GM19372 (cell line): ENCODE data around the gene LTBP4.

Experiments used
- ATAC-seq: cut with Tn5 transposase; IDR thresholded peaks from one replicate; pipeline ENCODE4 v1.9.1; 2021; ENCODE audit warnings: mild to moderate bottlenecking, low read depth, moderate library complexity; ENCODE audit not compliant: unreplicated experiment

Gene LTBP4

GRCh38 chr19:40659116-40659515, 57.9 kb downstream of the LTBP4 start:
- ATAC-seq, result no peak

GRCh38 chr19:40659566-40659965, 58.4 kb downstream of the LTBP4 start:
- ATAC-seq, result no peak

DNA sequence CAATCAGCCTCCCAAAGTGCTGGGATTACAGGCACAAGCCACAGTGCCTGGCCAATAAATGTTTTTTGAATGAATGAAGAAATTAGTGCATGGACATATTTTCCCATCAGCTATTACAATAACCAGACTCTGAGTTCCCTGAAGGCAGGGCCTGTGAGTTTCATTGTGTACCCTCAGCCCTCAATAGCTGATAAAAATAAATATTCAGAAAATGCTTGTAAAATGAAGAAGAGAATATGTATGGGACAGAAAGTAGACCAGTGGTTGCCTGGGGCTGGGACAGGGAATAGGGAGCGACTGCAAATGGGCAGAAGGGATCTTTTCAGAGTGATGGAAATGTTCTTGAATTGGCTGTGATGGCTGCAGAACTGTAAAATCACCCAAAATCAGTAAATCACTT, 60.4 kb downstream of the LTBP4 start:
- ATAC-seq, result no peak

- ATAC-seq, result peak; percentile 83
These were observed 61.9 kb downstream of the LTBP4 start for GRCh38 chr19:40662925-40663694.

GRCh38 chr19:40663695-40664692, 62.8 kb downstream of the LTBP4 start:
- ATAC-seq, result no peak

GRCh38 chr19:40666803-40667438, 65.8 kb downstream of the LTBP4 start:
- no peak for ATAC-seq

DNA sequence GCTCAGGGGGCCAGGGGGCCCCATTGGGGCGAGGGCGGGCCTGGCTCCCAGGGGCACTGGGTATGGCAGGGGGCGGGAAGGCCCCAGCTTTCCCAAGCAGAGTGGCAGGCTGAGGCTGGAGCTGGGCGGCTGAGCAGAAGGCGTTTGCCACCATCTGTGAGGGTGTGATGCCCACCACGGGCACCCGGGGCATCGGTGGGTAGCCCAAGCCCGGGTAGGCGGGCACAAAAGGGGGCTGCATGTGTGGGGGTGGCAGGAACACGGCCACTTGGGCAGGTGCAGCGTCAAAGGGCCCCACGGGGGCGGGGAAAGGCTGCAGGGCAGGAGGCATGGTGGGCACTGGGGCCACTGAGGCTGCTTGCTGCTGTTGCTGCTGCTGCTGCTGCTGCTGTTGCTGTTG, 66.4 kb downstream of the LTBP4 start:
- ATAC-seq, result no peak

GRCh38 chr19:40668991-40669614, 67.9 kb downstream of the LTBP4 start:
- ATAC-seq, result no peak

DNA sequence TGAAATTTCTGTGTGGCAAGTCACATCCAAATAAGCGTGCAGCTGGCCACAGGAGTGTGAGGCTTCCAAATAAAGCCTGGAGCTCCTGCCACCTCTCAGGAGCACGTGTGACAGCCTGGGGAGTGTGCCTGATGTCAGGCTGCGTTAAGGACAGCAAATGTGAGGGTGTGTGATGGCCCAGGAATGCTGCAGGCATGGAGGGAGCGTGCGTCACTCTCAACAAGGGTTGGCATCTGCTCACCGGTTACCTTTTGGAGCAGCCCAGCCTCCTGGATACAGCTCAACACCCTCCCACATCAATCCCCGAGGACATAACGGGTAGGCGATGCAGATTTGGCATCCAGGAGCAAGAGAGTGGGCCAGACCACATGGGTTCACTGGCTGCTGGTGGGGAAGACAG, 70.2 kb downstream of the LTBP4 start:
- no peak for ATAC-seq

DNA sequence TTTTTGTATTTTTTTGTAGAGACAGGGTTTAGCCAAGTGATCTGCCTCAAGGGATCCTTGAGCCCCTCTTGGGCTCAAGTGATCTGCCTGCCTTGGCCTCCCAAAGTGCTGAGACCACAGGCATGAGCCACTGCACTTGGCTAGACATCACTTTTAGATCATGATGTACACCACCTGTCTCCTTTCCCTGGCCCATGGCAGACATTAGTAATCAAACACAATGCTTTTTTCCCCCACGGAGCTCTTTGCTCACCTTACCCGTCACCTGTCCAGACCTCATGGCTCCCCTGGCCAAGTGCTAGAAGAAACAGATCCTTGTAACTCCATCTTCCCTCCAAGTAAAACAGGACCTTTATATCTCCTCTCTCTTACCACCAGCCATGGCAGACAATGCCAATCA, 70.9 kb downstream of the LTBP4 start:
- no peak for ATAC-seq

DNA sequence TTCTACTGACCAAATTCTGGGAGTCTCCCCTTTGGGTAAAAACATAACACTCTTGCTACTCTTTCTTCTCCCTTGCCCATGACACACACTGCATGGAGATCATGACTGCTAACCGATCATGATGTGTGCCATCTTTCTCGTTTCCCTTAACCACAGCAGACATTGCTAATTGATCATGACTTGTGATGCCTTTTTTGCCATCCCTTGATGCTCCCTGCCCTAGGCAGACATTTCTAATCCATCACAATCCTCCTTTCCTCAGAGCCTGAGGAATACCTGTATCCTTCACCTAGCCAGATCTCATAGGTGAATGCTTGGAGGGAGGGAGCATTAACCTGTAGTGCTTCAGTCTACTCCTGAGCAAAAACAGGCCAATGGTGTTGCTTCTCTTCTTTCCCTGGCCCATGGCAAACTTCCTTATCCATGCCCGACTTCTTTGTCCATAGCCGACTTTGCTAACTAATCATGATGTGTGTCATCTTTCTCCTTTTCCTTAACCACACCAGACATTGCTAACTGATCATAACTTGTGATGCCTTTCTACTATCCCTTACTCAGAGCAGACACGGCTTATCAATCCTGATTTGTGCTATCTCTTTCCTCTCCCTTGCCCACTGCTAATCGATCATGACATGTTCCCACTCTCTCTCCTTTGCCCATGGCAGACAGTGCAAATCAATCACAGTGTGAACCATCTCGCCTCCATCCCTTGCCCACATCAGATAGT, 71.6 kb downstream of the LTBP4 start:
- no peak for ATAC-seq

- ATAC-seq, result no peak
These were observed 72.2 kb downstream of the LTBP4 start for GRCh38 chr19:40673397-40673796.

GRCh38 chr19:40674291-40674690, 73.1 kb downstream of the LTBP4 start:
- no peak for ATAC-seq

GRCh38 chr19:40677156-40677555, 76.0 kb downstream of the LTBP4 start:
- no peak for ATAC-seq
